ENCODE results near the gene AAK1.
A peak's percentile ranks its signal among the peaks of the same experiment; 100 is the strongest.
"Not testable (repeated sequence)": the region's sequence is repeated elsewhere in the genome, so short reads cannot be mapped to it uniquely, and the experiment has no call there.

AAK1 gene

DNA sequence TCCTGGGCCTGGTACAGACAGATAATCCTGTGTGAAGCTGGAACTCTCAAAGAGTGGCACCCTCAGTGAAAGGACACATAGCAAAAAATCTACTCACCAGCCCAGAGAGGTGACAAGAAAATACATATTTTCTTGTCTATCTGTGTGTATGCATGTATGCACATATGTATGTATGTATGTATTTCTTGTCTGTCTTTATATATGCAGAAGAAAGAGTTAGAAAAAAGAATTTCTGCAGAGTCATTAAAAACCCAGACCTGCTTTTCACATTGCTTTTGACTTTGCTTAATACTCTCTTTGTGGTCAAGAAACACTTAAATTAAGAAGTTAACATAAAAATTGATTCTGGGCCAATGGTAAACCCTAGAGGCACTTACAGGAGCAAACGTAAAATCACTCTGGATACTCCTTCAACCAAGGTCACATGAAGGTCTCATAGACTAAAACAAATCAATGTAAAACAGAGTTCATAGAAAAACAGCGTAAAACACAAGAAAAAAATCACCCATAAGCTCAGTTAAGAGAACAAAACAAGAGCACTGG lies 16.5 kb upstream of the AAK1 start:
- no peak for DNase-seq

DNA sequence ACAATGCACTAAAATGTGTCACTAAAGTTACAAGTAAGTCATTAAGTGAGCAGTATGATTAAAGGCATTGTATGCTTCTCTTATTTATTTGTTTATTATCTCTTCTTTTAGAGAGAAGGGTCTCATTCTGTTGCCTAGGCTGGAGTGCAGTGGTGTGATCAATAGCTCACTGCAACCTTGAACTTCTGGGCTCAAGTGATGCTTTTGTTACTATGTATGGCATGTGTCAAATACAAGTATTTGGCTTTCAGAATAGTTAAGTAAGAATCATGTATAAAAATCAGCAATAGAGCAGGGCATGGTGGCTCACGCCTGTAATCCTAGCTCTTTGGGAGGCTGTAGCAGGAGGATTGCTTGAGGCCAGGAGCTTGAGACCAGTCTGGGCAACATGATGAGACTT lies 15.8 kb upstream of the AAK1 start:
- no peak for DNase-seq

DNA sequence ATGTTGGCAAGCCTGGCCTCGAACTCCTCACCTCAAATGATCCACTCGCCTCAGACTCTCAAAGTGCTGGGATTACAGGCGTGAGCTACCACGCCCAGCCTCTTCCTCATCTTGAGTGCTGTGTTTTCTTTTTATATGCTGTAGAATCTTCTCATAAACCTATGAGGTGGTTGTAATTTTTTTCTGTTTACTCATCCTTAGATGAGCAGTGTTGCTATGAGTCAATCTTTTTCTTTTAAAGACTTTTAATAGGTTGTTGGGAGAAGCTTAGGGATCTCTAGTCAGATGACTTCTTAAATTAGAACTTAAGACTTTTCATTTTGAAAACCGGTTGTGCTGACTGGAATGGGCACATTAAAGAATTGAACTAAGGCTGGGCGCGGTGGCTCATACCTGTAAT lies 8.7 kb upstream of the AAK1 start:
- no peak for DNase-seq

GRCh38 chr2:69647196-69647595 lies 3.7 kb upstream of the AAK1 start:
- not testable (repeated sequence) for DNase-seq

- no peak for DNase-seq
Observed at GRCh38 chr2:69646714-69647113, 3.2 kb upstream of the AAK1 start.

- DNase-seq, result no peak
Observed at GRCh38 chr2:69645921-69646320, 2.4 kb upstream of the AAK1 start.

DNA sequence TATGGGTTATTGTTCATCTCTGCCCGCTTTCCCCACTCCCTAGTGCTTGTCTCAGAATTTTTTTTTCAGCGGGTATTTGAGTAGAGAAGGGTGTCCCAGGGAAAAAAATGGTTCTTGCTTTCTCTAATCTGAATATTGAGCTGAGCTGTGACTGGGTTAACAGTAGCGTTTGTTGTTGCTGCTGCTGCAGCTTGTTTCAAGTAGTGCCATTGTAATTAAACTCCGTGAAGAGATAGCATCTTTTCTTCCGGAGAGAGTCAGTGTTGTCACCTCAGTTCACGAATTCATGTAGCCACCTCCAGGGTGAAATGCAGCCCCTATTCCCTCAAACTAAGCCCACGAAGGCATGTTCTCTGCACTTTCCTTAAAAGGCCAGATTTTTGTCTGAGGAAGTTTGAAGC lies 1.5 kb upstream of the AAK1 start:
- DNase-seq, result no peak

GRCh38 chr2:69644506-69644979 lies 1.0 kb upstream of the AAK1 start:
- DNase-seq, result no peak

DNA sequence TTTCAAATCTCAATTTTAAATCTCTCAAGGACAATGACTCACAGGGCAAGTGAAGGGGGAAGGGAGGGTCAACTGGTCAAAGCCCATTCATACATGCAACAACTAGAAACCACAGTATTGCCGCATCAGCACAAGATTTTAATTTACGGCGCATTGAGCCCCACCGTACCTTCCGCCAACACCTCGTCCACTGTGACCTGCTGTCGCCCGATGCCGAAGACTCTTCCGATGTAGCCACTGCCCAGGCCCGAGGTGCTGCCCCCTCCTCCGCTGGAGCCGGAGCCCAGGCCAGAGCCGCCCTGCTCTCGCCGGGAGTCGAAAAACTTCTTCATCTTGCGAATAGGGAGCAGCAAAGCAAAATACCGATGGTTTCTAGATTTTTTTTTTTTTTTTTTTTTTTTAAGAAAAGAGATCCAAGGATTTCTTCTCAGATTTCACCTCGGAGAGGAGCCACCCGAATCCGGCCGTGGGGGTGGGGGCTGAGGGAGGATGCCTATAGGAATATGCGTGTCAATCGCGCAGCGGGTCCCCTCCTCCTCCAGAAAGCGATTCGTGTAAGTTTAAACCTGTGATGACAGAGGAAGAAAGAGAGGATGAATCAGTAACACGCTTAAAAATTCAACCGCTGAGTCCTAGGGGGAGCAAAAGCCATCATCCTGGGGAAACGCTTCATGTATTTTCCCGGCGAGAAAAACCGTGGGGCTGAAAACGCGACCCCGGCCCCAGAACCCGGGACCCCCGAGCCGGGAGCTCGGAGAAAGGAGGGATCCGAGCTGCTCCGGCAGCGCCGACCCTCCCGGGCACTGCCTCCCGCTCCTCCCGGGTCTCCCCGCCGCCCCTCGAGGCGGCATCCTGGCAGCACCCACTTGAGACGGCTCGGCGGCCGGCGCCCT lies 584 bp downstream of the AAK1 start:
- peak; percentile 62 to 69 for DNase-seq

- DNase-seq, result no peak
Observed at GRCh38 chr2:69641887-69642708, 1.4 kb downstream of the AAK1 start.

- no peak for DNase-seq
Observed at GRCh38 chr2:69641471-69641870, 2.1 kb downstream of the AAK1 start.

DNA sequence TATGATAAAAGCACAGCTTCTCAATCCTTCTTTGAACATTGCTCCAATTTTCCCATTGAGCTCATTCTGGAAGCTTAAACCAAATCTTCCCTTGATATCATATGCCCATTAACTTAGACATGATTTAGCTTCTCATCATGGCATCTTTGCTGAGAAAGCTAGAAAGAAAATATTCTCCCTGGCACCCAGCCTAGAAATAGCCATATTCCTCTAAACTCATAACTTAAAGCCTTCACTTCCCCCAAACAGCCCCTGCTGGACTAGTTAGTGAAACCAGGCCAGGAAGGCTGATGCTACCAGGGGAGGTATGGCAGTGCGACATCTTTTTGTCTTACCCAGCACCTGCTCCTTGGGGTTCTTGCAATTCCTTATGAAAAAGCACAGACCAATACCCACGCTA lies 4.3 kb downstream of the AAK1 start:
- DNase-seq, result no peak

DNA sequence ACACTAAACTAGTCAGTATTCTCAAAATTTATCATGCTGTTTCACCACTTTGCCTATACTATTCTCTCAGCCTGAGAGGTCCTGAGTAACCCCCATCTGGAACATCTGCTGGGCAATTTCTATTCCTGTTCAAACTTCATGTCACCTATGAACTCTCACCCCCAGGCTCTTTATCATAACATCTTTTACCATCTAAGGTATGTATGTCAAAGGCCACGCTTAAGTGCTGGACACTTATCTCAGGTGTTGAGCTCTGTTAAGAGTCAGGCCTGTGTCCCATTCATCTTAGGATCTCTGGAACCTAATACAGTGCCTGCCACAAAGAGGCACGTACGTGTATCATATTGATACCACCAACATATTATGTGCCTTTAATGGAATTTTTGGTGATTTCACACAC lies 4.9 kb downstream of the AAK1 start:
- no peak for DNase-seq

DNA sequence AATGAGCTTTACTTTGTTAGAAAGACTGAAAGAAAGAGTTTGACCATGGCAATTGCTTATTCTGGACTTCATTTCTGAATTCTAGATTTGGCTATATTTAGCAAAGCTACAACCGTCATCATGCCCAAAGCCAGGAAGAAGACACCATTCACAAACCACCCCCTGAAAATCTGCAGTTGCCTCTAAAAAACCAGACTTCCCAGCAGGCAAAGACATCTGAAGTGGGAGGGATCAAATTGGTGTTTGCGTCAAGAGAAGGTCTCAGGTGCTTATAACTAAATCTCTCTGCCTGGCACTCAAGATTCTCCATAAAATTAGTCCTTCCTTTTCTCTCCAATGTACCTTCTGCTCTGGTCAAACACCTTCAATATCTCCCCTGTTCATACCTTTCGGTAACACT lies 5.6 kb downstream of the AAK1 start:
- DNase-seq, result no peak

DNA sequence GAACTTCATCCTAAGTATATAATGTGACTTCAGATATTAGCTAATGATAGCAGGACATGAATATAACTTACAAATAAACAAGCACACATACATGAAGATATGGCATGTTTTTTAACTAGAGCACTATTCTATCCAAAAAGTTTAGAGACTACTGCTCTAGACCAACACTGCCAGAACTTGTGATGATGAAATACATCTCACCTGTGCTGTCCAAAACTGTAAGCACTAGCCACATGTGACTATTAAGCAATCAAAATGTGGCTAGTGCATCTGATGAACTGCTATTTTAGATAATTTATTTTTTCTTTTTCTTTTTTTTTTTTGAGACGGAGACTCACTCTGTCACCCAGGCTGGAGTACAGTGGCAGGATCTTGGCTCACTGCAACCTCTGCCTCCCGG lies 7.1 kb downstream of the AAK1 start:
- DNase-seq, result no peak

GRCh38 chr2:69635432-69635831 lies 8.1 kb downstream of the AAK1 start:
- no peak for DNase-seq

GRCh38 chr2:69634196-69634821 lies 9.2 kb downstream of the AAK1 start:
- DNase-seq, result peak; percentile 76 to 86

DNA sequence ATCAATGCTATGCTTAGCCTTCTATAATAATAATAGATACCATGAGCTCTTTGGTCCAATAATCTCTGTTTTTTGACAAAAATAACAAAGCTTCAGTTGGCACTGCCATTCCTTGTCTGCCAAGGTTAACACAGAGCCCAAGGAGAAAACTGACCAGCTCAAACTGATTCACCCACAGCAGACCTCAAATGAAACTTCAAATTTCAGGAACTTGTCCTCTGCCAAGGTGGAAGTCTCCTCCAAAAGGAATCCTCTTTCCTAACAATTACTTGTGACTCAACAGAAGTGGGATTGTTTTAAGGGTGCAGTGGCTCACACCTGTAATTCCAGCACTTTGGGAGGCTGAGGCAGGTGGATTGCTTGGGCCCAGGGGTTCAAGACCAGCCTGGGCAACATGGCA lies 12.1 kb downstream of the AAK1 start:
- no peak for DNase-seq

DNA sequence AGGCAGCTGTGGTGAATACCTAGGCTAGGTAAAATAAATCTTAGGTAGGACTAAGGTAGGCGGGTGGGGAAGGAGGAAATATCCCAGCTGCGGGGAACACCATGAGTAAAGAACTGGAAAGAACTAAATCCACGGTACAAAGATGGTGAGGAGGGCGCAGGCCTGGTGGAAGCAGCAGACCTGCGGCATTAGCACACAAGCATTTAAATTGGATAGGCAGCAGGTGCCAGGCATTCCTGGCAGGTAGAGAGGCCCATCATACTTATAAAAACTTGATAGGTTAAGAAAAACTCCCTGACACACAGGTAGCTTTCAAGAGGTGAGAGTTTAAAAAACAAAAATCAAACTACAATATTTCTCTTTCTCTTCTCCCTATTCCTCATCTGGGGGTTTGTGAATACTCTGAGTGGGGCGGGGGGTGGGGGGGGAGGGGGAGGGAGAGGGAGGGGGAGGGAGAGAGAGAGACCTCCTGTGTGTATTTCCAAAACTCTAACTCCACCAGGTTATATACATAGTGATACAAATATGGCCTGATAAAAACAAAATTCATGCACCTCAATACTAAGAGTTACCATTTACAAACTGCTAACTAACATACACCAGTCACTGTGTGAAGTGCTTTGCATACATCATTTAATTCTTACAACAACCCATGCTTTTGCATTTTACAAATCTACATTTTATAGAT lies 13.5 kb downstream of the AAK1 start:
- no peak for DNase-seq

- peak; percentile 61 to 66 for DNase-seq
Observed at GRCh38 chr2:69628325-69629021, 15.1 kb downstream of the AAK1 start.

DNA sequence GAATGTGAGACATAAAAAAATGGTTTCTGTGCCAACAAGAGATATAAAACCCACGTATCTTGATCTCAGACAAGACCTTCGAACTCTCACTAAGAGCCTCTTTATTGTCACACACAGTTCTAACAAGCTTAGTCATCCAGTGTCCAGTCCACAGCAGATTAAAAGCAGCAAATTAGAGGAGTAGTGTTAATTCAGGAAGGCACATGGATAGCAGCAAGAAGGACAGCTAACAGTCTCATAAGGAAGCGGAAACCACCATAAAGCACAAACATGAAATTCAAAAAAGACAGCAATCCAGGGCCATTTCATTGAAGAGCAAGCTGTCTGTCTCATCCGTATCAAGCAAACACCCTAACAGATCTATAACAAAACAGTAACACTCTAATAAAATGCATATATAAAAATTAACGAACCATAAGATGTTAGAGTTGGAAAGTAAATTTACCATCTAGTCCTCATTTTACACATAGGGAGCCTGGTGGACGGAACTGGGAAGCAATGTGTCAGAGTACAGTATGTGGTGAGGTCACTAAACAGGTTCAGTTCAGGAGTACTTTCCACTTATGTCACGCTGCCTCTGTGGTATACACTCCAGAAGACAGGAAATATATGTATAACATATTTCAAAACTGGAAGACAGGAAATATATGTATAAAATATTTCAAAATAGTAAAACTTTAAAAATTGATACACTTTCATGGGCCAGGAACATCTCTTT lies 18.3 kb downstream of the AAK1 start:
- DNase-seq, result peak in 1 of 2 experiments; percentile 11

Measured in AML-193 (cell line).